D341Med (cell line): ENCODE data around the gene PPFIBP2.
A peak's percentile ranks its signal among the peaks of the same experiment; 100 is the strongest.

Experiments used
- DNase-seq: peaks from one replicate; pipeline ENCODE4 v3.0.0; 2012; ENCODE audit warnings: low spot score

Gene PPFIBP2

GRCh38 chr11:7552666-7553065 lies 38.9 kb downstream of the PPFIBP2 start:
- no peak for DNase-seq

GRCh38 chr11:7555052-7555699 lies 41.4 kb downstream of the PPFIBP2 start:
- no peak for DNase-seq

- DNase-seq, result no peak
Observed at GRCh38 chr11:7558046-7558445, 44.2 kb downstream of the PPFIBP2 start.

GRCh38 chr11:7559398-7560283 lies 45.8 kb downstream of the PPFIBP2 start:
- DNase-seq, result no peak

GRCh38 chr11:7561562-7561961 lies 47.8 kb downstream of the PPFIBP2 start:
- no peak for DNase-seq

- DNase-seq, result no peak
Observed at GRCh38 chr11:7563281-7563680, 49.5 kb downstream of the PPFIBP2 start.

GRCh38 chr11:7564803-7565202 lies 51.0 kb downstream of the PPFIBP2 start:
- no peak for DNase-seq

GRCh38 chr11:7567311-7567710 lies 53.5 kb downstream of the PPFIBP2 start:
- no peak for DNase-seq

GRCh38 chr11:7569044-7569443 lies 55.2 kb downstream of the PPFIBP2 start:
- DNase-seq, result no peak

- DNase-seq, result no peak
Observed at GRCh38 chr11:7570241-7570640, 56.4 kb downstream of the PPFIBP2 start.

- DNase-seq, result no peak
Observed at GRCh38 chr11:7570938-7571521, 57.2 kb downstream of the PPFIBP2 start.

GRCh38 chr11:7571640-7572000 lies 57.8 kb downstream of the PPFIBP2 start:
- peak; percentile 77 for DNase-seq

- DNase-seq, result no peak
Observed at GRCh38 chr11:7572001-7572712, 58.4 kb downstream of the PPFIBP2 start.

GRCh38 chr11:7573193-7573557 lies 59.4 kb downstream of the PPFIBP2 start:
- no peak for DNase-seq

GRCh38 chr11:7573558-7574296 lies 59.9 kb downstream of the PPFIBP2 start:
- DNase-seq, result no peak

- DNase-seq, result no peak
Observed at GRCh38 chr11:7574491-7575130, 60.8 kb downstream of the PPFIBP2 start.

GRCh38 chr11:7575841-7576725 lies 62.3 kb downstream of the PPFIBP2 start:
- no peak for DNase-seq

- no peak for DNase-seq
Observed at GRCh38 chr11:7576726-7577290, 63.0 kb downstream of the PPFIBP2 start.

- DNase-seq, result no peak
Observed at GRCh38 chr11:7577291-7578190, 63.7 kb downstream of the PPFIBP2 start.
